GF-D8 (cell line): ENCODE data around the gene TRMT13.
"Not testable (repeated sequence)": the region's sequence is repeated elsewhere in the genome, so short reads cannot be mapped to it uniquely, and the experiment has no call there.

Experiments used
- DNase-seq: peaks from one replicate; lab custom pipeline; 2025; lab: John Stamatoyannopoulos, UW

The TRMT13 gene

DNA sequence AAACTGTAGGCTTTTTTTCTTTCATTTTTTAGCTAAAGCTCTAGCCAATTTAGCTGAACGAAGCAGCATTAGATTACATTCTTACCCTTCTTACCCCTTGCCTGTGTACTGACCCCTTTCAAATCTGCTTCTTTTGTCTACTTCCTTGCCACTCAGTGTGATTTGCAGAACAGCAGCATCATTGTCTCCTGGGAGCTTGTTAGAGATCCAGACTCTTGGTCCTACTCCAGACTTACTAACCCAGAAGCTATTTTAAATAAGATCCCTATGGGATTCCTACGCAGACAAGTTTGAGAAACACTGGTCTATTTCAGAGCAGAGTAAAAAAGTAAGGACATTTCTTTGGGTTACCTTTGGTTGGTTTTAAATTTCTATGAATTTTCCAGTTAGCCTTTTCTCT is 31.3 kb downstream of the TRMT13 start:
- no peak for DNase-seq

DNA sequence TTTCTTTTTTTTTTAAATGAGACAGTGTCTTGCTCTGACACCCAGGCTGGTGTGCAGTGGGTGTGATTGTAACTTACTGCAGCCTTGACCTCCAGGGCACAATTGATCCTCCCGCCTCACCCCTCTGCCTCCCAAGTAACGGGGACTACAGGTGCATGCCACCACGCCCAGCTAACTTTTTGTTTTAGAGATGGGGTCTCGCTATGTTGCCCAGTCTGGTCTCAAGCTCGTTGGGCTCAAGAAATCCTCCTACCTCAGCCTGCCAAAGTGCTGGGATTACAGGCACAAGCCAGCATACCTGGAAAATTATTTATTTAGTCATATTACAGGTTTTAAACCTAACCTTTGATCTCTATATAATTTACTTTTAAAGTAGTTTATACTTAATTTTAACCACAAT is 31.7 kb downstream of the TRMT13 start:
- no peak for DNase-seq

DNA sequence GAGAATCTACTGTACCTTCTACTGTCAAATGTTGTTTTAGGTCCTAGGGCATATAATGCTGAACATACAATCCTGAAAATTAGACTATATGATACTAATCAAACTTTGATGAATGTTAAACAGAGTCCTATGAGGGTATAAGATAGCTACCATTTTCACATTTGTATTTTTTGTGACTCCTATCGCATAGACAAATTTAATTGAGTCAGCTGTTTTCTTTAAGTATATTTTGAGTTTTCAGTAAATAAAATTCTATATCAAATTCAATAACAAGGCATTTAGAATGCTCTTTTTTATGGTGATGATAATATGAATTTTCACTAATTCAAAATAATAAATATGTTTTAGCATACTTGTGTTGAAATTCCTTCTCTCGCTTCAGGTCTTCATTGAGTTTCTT is 35.1 kb downstream of the TRMT13 start:
- DNase-seq = no peak

DNA sequence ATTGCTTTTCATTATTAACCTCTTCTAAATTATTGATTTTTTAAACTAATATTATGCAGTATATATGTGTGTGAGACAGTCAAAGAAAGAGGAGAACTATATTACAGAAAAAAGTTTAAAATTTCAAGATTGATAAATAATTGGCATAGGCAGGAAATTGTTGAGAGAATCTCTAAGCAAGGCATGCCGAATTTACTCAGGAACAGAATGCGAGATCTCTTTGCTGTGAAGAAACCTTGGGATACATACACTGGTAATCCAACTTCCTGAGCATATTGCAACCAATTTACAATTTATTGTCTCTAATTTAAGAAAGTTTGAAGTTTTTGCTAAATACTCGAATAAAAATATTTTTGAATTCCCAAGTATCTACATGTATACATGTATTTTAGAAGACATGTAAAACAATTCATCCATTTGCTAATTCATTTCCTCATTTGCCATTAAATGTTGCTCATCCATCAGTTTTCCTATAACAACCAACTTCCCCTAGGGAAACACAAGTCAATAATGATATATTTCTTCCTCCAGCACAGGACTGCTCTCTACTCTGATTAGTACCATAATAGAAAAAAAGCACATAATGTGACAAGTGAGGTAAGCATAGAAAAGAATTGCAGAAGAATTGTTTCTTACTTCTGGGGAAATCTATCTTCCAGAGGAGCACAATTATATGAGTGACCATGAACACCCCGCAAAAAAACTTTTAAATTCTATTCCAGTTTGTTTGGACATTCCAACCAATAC is 44.5 kb downstream of the TRMT13 start:
- no peak for DNase-seq

DNA sequence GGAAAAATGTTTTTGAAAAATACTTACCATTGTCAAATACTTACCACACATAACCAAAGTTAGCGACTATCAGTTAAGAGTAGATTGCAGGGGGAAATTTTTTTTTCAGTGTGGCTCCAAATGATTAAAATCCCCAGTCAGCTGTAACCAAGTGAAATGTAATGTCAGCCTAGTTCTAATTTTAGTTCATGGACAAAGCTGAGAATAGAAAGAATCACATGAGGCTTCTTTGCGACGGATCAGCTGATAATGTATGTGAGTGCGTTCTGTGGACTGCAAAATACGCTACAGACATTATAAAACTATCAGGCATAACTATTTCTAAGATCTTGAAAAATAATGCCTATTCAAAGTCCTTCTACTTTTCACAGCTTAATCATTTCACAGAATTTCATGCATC is 45.1 kb downstream of the TRMT13 start, which contains the start of gene LRRC39:
TSS of gene LRRC39 (minus strand) at position 166 of the 400 bp plus-strand sequence. CDS start 9,740 bp downstream, outside the sequence.
- DNase-seq = no peak

DNA sequence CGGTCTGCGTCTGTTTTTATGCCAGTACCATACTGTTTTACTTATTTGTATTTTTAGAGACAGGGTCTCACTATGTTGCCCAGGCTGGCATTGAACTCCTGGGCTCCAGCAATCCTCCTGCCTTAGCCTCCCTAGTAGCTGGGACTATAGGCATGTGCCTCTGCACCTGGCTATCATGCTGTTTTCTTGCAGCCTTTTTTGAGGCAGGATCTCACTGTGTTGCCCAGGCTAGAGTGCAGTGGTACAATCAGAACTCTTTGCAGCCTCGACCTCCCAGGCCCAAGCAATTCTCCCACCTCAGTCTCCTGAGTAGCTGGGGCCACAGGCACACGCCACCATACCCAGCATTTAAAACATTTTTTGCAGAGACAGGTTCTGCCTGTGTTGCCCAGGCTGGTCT is 50.4 kb downstream of the TRMT13 start:
- DNase-seq = no peak

DNA sequence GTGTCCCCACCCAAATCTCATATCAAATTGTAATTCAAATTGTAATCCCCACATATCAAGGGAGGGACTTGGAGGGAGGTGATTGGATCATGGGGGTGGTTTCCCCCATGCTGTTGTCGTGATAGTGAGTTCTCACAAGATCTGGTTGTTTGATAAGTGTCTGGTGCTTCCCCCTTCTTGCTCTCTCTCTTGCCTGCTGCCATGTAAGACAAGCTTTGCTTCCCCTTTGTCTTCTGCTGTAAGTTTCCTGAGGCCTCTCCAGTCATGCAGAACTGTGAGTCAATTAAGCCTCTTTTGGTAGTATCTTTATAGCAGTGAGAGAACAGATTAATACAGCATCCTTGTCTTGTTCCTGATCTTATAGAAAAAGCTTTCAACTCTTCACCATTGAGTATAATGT is 51.6 kb downstream of the TRMT13 start:
- peak; percentile 88 for DNase-seq

DNA sequence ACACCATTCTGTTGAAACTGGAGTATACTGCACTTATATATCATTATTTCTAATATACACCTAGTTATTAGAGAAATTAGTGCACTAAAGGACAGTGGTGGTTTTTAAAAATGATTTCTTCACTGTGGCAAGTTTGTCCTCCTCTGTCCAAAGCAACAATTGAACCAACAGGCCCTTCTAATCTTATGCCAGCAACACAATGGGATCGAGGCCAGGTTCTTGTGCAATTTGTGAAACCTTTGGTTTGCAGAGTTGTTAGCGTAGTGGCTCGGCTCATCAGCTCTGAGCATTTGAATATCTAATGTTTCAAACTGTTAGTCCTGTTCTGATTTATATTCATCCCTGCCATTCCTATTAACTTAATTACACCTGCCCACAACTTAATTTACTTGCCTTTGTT is 54.9 kb downstream of the TRMT13 start:
- DNase-seq = peak; percentile 54

DNA sequence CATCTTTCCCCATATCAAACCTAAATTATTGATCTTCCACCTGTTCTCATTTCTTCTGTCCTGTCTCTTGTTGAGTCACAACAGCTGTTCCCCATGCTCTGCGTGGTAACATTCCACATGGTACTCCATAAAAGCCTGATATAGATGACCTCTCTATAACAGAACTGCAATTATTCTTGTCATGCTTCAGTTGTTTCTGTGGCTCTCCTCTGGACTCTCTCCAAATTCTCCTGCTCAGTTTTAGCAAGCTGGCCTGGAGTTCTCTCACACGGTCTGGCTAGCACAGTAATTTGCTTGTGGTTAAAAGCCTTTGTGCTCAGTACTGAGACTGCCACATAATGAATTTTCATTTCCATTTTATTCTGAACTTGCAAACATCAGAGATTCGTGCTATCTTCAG is 55.7 kb downstream of the TRMT13 start:
- peak; percentile 53 for DNase-seq

DNA sequence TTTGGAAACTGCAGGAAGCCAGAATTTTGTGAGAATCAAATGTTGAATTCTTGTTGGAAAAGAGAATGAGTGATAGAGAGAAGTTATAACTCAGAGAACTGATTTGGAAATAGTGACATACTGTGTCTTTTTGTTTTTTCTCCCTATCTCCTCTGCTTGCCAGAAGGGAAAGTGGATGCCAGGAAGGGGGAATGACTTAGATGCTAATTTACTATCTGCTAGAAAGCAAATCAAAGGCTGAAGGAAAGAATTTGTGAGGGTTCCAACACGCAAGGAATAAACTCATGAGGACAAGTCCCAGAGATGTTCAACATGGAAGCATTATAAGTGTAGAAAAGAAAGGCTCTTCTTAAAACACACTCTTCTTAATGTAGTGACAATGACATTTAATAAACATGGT is 65.6 kb downstream of the TRMT13 start:
- DNase-seq = no peak

DNA sequence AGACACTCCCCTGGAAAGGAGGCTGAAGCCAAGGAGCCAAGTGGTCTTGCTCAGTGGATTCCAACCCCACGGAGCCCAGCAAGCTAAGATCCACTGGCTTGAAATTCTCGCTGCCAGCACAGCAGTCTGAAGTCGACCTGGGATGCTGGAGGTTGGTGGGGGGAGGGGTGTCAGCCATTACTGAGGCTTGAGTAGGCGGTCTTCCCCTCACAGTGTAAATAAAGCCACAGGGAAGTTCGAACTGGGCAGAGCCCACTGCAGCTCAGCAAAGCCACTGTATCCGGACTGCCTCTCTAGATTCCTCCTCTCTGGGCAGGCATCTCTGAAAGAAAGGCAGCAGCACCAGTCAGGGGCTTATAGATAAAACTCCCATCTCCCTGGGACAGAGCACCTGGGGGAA is 67.1 kb downstream of the TRMT13 start:
- not testable (repeated sequence) for DNase-seq
